EH (cell line): ENCODE measurements around the gene TMEM121.
"Not testable (repeated sequence)": the region's sequence is repeated elsewhere in the genome, so short reads cannot be mapped to it uniquely, and the experiment has no call there.

Experiments
- DNase-seq: peaks from one replicate; pipeline ENCODE4 v3.0.0-alpha.2; 2015; ENCODE audit warnings: low read depth

The TMEM121 gene

GRCh38 chr14:105570482-105570881 is 44.1 kb downstream of the TMEM121 start:
- DNase-seq, result no peak

- DNase-seq, result not testable (repeated sequence)
Measured at GRCh38 chr14:105571181-105571951, 45.0 kb downstream of the TMEM121 start.

- DNase-seq, result not testable (repeated sequence)
Measured at GRCh38 chr14:105572063-105572462, 45.7 kb downstream of the TMEM121 start.

GRCh38 chr14:105573841-105574240 is 47.5 kb downstream of the TMEM121 start:
- not testable (repeated sequence) for DNase-seq

- DNase-seq, result not testable (repeated sequence)
Measured at GRCh38 chr14:105574411-105574810, 48.0 kb downstream of the TMEM121 start.

- not testable (repeated sequence) for DNase-seq
Measured at GRCh38 chr14:105575016-105575700, 48.8 kb downstream of the TMEM121 start.

- no peak for DNase-seq
Measured at GRCh38 chr14:105576525-105577088, 50.2 kb downstream of the TMEM121 start.

- DNase-seq, result no peak
Measured at GRCh38 chr14:105577314-105577861, 51.0 kb downstream of the TMEM121 start.

- DNase-seq, result no peak
Measured at GRCh38 chr14:105578070-105578469, 51.7 kb downstream of the TMEM121 start.

- DNase-seq, result not testable (repeated sequence)
Measured at GRCh38 chr14:105579221-105579620, 52.8 kb downstream of the TMEM121 start.
